ENCODE measurements around the gene MAN1B1. TPM values are rescaled to one million over a fixed set of nuclear protein-coding genes. Genes with fewer than 3 reads are reported as not detected.

MAN1B1 gene
- total RNA-seq, 1 donor = 30.3 TPM

DNA sequence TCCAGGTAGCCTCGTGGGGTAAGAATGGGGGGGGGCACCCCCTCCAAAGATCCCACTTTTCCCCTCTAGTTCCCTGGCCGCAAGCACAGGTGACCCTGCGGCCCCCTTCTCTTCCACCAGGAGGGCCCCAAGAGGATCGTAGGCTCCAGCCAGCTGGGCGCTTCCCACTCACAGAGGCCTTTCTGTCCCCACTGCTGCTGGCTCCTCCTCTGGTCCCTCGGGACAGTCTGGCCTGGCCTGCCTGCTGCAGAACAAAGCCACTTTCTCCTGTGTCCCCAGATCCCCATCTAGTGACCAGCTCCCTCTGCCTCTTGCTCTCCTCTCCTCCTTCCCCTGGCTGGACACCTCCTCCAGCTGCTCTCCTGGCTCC lies 15.9 kb upstream of the MAN1B1 start:
- Histone ChIP-seq H3K4me1 (ENCODE audit: insufficient read depth, low read length) (peaks cover 84% of the 10 kb centered on the region), H3K27me3 (ENCODE audit: insufficient read depth, low read length) (no peaks in the 10 kb centered on the region)

DNA sequence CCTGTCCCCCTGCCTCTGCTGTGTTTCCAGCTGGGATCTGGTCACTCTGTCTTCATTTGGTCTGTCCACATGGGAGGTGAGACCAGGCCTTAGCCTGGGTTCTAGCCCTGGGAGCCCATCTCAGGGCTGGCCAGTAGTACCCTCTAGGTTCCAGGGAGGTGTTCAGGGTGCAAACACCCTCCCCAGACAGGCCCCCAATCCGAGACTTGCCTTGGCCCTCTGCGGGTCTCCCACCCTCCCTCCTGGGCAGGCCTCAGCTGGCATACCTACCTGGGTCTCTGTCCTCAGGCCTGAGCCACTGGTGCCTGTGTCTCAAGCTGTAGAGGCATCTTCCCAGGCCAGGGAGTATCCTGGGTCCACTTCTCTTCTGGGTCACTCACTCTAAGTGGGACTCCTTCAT lies 15.5 kb upstream of the MAN1B1 start:
- Histone ChIP-seq H3K9me3 (ENCODE audit: low read depth, low read length) (no peaks in the 10 kb centered on the region), H3K4me1 (ENCODE audit: insufficient read depth, low read length) (peaks cover 88% of the 10 kb centered on the region)

More for the DNA sequence above, 15.9 kb upstream of the MAN1B1 start:
- Histone ChIP-seq H3K9me3 (ENCODE audit: low read depth, low read length) (no peaks in the 10 kb centered on the region), H3K4me3 (ENCODE audit: low read length) (peak overlapping the region; percentile 36)

DNA sequence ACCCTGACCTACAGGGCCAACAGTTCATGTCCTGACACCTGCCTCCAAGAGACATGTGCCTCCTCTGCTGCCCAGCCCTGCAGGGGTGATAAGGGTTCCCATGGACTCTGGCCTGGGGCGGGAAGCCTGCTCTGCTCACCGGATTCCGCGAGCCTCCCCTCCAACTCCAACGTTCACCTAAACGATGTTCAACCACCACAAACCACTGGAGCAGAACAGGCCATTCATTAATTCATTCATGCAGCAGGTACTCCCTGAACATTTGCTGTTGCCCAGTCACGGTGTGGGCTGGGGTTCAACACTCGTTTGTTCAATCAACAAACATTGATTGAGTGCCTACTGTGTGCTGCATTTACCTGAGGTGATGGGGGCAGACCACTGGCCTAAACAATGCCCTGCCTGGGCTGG lies 12.8 kb upstream of the MAN1B1 start:
- Histone ChIP-seq H3K9me3 (ENCODE audit: low read depth, low read length) (no peaks in the 10 kb centered on the region), H3K4me1 (ENCODE audit: insufficient read depth, low read length) (peaks cover 86% of the 10 kb centered on the region), H3K27me3 (ENCODE audit: insufficient read depth, low read length) (no peaks in the 10 kb centered on the region), H3K4me3 (ENCODE audit: low read length) (no peak overlapping the region)

More for the DNA sequence above, 15.5 kb upstream of the MAN1B1 start:
- Histone ChIP-seq H3K4me3 (ENCODE audit: low read length) (no peak overlapping the region), H3K27me3 (ENCODE audit: insufficient read depth, low read length) (no peaks in the 10 kb centered on the region)

DNA sequence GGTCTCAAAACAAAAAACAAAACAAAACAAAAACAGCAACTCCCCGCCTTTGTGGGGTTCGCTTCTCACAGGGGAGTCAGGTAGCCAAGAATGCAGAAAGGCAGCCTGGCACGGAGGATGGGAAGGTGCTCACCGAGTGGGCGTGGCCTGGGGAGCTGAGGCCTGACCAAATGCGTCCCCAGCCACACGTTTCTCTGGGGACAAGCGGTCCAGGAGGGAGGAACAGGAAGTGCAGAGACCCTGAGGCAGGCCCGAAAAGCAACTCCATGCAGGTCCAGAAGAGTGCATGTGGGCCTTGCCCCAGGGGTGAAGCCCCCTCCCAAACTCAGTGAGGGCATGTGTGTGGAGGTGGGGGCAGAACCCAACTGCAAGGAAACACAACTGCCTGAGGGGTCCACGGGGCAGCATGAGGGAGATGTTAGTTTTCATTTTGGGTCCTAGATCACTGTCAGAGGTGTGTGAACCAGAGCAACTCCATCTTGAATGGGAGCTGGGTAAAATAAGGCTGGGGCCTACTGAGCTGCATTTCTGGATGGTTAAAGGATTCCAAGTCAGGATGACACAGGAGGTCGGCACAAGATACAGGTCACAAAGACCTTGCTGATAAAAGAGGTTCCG lies 12.0 kb upstream of the MAN1B1 start:
- H3K4me1 ChIP-seq (ENCODE audit: insufficient read depth, low read length) = peaks cover 78% of the 10 kb centered on the region
- H3K4me3 ChIP-seq (ENCODE audit: low read length) = no peak overlapping the region
- no peaks in the 10 kb centered on the region for H3K27me3 ChIP-seq (ENCODE audit: insufficient read depth, low read length)
- H3K9me3 ChIP-seq (ENCODE audit: low read depth, low read length) = no peaks in the 10 kb centered on the region

DNA sequence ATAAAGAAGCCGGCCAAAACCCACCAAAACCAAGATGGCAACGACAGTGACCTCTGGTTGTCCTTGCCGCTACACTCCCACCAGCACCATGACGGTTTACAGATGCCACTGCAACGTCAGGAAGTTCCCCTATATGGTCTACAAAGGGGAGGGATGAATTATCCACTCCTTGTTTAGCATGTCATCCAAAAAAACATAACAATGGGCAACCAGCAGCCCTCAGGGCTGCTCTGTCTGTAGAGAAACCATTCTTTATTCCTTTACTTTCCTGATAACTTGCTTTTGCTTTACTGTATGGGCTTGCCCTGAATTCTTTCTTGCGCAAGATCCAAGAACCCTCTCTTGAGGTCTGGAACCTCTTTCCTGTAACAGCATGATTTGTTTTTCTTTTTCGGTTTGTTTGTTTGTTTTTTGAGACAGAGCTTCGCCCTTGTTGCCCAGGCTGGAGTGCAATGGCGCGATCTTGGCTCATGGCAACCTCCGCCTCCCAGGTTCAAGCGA lies 11.5 kb upstream of the MAN1B1 start:
- H3K4me1 ChIP-seq (ENCODE audit: insufficient read depth, low read length) = peaks cover 74% of the 10 kb centered on the region

DNA sequence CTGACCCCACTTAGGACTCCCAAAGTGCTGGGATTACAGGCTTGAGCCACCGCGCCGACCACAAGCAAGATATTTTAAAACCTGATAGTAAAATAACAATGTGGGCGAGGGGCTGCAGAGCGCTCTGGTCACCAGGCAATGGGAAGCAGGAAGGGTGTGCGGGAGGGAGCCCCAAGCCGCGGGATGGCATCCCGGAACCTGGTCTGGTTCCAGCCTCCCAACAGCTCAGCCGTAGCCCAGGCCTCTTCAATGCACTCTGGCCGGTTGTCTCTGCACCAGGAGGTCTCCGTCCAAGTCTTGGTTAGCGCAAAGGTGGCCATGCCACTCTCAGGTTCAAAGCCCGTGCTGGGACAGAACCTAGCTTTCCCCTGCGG lies 10.2 kb upstream of the MAN1B1 start:
- peak overlapping the region; percentile 24 for H3K4me3 ChIP-seq (ENCODE audit: low read length)

More for the DNA sequence above, 11.5 kb upstream of the MAN1B1 start:
- Histone ChIP-seq H3K27me3 (ENCODE audit: insufficient read depth, low read length) (no peaks in the 10 kb centered on the region), H3K9me3 (ENCODE audit: low read depth, low read length) (no peaks in the 10 kb centered on the region), H3K4me3 (ENCODE audit: low read length) (no peak overlapping the region)

DNA sequence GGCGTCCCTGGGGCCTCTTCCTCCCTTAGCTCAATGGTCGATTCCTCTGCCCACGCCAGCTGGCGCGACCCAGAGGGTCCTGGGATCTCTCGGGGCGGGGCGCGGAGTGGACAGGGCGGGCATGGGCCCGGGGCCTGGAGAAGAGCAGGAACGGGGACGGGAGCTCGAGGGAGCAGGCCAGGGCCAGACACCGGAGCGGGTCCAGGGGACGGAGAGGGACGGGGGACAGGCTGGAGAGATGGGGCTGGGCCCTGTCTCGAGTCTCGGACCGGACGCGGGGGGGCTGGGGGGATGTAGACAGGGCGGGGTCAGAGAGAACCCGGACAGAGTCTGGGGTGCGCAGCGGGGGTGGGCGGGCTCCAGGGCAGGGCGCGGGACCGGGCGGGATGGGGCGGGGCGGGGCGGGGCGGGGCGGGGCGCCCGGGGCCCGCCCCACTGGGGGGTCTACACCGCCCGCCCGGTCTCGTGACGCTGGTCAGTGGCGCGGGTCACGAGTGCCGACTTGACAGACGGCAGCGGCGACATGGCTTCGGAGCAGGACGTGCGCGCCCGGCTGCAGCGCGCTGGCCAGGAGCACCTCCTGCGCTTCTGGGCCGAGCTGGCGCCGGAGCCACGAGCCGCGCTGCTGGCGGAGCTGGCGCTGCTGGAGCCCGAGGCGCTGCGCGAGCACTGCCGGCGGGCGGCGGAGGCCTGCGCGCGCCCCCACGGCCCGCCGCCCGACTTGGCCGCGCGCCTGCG lies 9.6 kb upstream of the MAN1B1 start, which contains the start of gene UAP1L1:
UAP1L1 (plus strand) TSS at position 508 of the 738 bp plus-strand sequence; CDS start at position 524, 16 bp downstream.
- Histone ChIP-seq H3K4me1 (ENCODE audit: insufficient read depth, low read length) (peaks cover 57% of the 10 kb centered on the region), H3K27me3 (ENCODE audit: insufficient read depth, low read length) (no peaks in the 10 kb centered on the region), H3K9me3 (ENCODE audit: low read depth, low read length) (no peaks in the 10 kb centered on the region), H3K4me3 (ENCODE audit: low read length) (peak within 1 kb of the TSS; percentile 45)

More for the DNA sequence above, 10.2 kb upstream of the MAN1B1 start:
- peaks cover 62% of the 10 kb centered on the region for H3K4me1 ChIP-seq (ENCODE audit: insufficient read depth, low read length)
- H3K9me3 ChIP-seq (ENCODE audit: low read depth, low read length) = no peaks in the 10 kb centered on the region
- H3K27me3 ChIP-seq (ENCODE audit: insufficient read depth, low read length) = no peaks in the 10 kb centered on the region

DNA sequence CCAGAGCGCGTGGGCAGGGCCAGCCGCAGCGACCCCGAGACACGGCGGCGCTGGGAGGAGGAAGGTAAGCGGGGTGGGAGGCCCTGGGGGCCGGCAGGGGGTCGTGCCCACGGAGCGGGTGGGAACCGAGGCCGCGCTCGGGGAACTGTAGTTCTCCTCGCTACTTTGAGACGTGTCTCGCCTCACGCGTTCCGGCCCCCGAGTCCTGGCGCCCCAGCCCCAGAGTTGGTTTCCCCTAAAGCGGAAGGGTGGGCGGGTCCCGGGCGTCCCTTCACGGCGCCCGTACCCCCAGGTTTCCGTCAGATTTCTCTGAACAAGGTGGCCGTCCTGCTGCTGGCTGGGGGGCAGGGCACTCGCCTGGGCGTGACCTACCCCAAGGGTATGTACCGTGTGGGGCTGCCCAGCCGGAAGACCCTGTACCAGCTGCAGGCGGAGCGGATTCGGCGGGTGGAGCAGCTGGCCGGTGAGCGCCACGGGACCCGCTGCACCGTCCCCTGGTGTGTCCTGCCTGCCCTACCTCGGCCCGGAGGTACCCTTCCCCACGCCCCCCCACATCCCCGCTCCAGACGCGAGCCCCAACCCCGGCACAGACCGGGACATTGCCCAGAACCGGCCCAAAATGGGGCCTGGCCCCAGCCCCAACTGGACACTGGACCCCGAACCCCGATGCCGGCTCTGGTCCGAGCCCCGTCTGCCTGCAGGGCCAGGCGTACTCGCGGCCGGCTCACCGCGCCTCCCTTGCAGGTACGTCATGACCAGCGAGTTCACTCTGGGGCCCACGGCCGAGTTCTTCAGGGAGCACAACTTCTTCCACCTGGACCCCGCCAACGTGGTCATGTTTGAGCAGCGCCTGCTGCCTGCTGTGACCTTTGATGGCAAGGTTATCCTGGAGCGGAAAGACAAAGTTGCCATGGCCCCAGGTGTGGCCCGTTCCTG lies 8.8 kb upstream of the MAN1B1 start:
- peak overlapping the region; percentile 45 for H3K4me3 ChIP-seq (ENCODE audit: low read length)

DNA sequence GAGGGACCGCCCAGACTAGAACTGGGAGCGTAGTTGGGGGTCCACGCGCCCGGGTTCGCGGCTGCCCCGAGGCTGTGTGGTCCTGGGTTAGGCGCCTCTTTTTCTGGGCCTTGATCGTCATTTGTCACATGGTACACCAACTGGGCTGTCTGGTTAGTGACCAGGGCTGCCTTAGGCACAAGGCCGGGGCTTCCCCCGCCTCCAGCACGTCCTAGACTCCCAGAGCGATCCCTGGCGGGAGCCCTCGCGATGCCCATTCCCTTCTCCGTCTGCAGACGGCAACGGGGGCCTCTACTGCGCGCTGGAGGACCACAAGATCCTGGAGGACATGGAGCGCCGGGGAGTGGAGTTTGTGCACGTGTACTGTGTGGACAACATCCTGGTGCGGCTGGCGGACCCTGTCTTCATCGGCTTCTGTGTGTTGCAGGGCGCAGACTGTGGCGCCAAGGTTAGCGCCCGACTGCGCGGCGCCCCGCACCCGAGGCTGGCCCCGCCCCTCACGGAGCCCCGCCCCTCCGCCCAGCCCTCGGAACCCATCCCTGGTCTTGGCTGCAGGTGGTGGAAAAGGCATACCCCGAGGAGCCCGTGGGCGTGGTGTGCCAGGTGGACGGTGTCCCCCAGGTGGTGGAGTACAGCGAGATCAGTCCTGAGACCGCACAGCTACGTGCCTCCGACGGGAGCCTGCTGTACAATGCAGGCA lies 7.9 kb upstream of the MAN1B1 start:
- Histone ChIP-seq H3K27me3 (ENCODE audit: insufficient read depth, low read length) (no peaks in the 10 kb centered on the region), H3K9me3 (ENCODE audit: low read depth, low read length) (no peaks in the 10 kb centered on the region), H3K4me3 (ENCODE audit: low read length) (no peak overlapping the region), H3K4me1 (ENCODE audit: insufficient read depth, low read length) (peaks cover 40% of the 10 kb centered on the region)

More for the DNA sequence above, 8.8 kb upstream of the MAN1B1 start:
- Histone ChIP-seq H3K4me1 (ENCODE audit: insufficient read depth, low read length) (peaks cover 48% of the 10 kb centered on the region), H3K9me3 (ENCODE audit: low read depth, low read length) (no peaks in the 10 kb centered on the region), H3K27me3 (ENCODE audit: insufficient read depth, low read length) (no peaks in the 10 kb centered on the region)

DNA sequence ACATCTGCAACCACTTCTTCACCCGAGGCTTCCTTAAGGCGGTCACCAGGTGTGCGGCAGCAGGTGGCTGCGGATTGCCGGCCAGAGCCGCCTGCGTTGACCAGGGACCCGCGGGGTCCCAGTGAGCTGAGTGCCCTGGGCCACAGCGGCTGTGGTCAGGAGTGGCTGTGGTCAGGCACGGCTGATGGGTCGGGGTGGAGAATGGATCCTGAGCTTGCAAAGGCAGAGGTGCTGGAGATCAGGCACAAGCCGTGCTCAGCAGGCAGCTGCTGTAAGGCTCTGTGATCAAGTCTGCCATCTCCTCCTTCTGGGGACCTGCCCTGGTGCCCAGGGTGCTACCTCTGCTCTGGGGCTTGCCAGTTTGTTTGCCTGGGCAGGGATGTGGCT lies 7.4 kb upstream of the MAN1B1 start:
- H3K27me3 ChIP-seq (ENCODE audit: insufficient read depth, low read length) = no peaks in the 10 kb centered on the region
- H3K9me3 ChIP-seq (ENCODE audit: low read depth, low read length) = no peaks in the 10 kb centered on the region
- peaks cover 34% of the 10 kb centered on the region for H3K4me1 ChIP-seq (ENCODE audit: insufficient read depth, low read length)
- no peak overlapping the region for H3K4me3 ChIP-seq (ENCODE audit: low read length)

DNA sequence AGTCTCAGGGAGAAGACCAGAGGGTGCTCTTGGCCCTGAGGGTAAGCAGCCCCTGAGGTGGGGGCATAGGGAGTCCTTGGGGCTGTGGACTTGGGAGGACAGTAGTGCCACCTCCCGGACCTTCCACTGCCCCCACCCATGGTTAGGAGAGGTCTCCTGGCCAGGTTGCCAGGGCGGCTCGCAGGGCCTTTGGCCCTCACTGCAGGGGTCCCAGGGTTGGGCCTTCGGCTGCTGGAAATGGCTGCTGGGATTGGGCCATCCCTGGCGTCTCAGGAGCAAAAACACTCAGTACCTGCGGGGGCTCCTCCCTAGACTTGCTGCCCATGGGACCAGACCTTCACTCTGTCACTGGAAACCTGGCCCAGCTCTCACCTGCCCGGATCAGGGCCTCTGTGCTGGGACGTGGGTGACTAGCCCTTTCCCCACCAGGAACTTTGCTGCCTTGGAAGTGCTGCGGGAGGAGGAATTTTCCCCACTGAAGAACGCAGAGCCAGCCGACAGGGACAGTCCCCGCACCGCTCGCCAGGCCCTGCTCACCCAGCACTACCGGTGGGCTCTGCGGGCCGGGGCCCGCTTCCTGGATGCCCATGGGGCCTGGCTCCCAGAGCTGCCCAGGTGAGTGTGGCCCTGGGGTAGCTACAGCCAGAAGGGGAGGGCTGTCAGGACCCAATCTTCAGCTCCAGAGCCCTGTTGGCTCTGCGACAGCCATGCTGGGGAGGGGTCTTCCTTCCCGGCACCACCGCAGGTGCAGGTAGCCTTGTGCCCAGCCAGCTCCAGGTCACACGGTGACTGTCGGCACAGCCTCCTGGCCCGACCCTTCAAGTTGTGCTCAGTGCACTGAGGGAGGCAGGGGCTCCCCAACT lies 6.3 kb upstream of the MAN1B1 start:
- Histone ChIP-seq H3K27me3 (ENCODE audit: insufficient read depth, low read length) (no peaks in the 10 kb centered on the region), H3K9me3 (ENCODE audit: low read depth, low read length) (no peaks in the 10 kb centered on the region), H3K4me3 (ENCODE audit: low read length) (no peak overlapping the region), H3K4me1 (ENCODE audit: insufficient read depth, low read length) (peaks cover 30% of the 10 kb centered on the region)

DNA sequence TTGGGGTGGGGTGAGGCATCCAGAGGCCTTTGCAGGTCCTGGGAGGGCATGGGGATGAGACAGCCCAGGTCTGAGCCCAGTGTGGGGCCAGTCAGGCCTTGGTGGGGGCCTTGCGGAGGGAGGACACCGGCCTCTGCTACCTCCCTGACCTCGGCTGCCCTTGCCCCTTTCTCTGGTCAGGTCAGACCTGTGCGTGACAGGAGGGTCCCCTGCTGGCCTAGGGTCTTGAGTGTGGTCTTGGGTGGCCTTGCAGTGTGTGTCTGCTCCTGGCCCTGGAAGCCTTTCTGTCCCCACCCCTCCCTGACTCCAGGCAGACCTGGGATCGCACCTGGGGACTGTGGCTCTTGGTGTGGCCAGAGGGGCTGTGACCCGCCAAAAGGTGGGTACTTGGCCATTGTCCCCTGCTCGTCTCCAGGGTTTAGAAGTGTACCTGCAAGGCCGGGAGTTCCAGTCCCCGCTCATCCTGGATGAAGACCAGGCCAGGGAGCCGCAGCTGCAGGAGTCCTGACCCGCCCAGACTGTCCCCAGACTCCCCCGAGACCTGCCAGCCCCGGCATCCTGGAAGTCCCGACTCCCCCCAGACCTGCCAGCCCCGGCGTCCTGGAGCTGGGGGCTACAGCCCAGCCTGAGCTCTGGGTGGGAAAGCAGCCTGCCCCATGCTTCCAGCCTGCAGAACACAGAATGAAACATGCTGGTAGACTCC lies 4.4 kb upstream of the MAN1B1 start:
- Histone ChIP-seq H3K4me1 (ENCODE audit: insufficient read depth, low read length) (peaks cover 27% of the 10 kb centered on the region), H3K27me3 (ENCODE audit: insufficient read depth, low read length) (no peaks in the 10 kb centered on the region), H3K4me3 (ENCODE audit: low read length) (no peak overlapping the region), H3K9me3 (ENCODE audit: low read depth, low read length) (no peaks in the 10 kb centered on the region)

DNA sequence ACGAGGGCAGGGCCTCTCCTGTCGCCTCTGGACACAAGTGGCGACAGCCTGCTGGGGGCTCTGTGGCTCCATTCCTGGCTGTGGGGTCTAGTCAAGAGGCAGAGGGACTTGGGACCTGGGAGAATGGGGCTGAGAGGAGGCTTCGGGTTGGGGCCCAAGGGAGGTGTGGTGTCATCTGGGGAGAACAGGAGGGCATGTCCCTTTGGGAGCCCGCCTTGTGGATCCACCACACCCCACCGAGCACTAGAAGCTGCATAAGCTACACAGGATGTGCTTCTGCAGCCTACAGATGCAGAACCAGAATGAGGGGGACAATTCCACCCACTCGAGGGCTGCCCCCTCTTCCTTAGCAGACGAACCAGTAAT lies 3.9 kb upstream of the MAN1B1 start:
- H3K4me1 ChIP-seq (ENCODE audit: insufficient read depth, low read length) = peaks cover 32% of the 10 kb centered on the region
- H3K9me3 ChIP-seq (ENCODE audit: low read depth, low read length) = no peaks in the 10 kb centered on the region
- H3K27me3 ChIP-seq (ENCODE audit: insufficient read depth, low read length) = no peaks in the 10 kb centered on the region
- H3K4me3 ChIP-seq (ENCODE audit: low read length) = no peak overlapping the region

All from mononuclear cell (primary cell).